ENCODE data around the gene BMERB1.

GRCh38 chr16:15403392-15403995, 30.9 kb upstream of the BMERB1 start:
- TF ChIP-seq CTCF (IDR thresholded peaks at IDR 0.05; ENCODE audit: insufficient read depth, low read depth, low read length) = no peak
- TF ChIP-seq EZH2 (IDR thresholded peaks at IDR 0.05; ENCODE audit: insufficient read depth, low read length) = no peak

All from astrocyte (in vitro differentiated cells and primary cell).